ENCODE data around the gene QKI.

The QKI gene

GRCh38 chr6:163539101-163539762 is 124.7 kb downstream of the QKI start:
- DNase-seq, result no peak

GRCh38 chr6:163543321-163543720 is 128.8 kb downstream of the QKI start:
- DNase-seq, result no peak

GRCh38 chr6:163545370-163545769 is 130.9 kb downstream of the QKI start:
- DNase-seq, result no peak

GRCh38 chr6:163547287-163547686 is 132.8 kb downstream of the QKI start:
- DNase-seq, result no peak

GRCh38 chr6:163548624-163549023 is 134.1 kb downstream of the QKI start:
- no peak for DNase-seq

GRCh38 chr6:163554032-163554431 is 139.5 kb downstream of the QKI start:
- DNase-seq, result no peak

- no peak for DNase-seq
Measured at GRCh38 chr6:163554663-163555062, 140.1 kb downstream of the QKI start.

GRCh38 chr6:163559661-163560060 is 145.1 kb downstream of the QKI start:
- no peak for DNase-seq

GRCh38 chr6:163563318-163563717 is 148.8 kb downstream of the QKI start:
- no peak for DNase-seq

- DNase-seq, result no peak
Measured at GRCh38 chr6:163564534-163564933, 150.0 kb downstream of the QKI start.

GRCh38 chr6:163565140-163565539 is 150.6 kb downstream of the QKI start:
- no peak for DNase-seq

GRCh38 chr6:163566056-163566455 is 151.5 kb downstream of the QKI start:
- DNase-seq, result no peak

- no peak for DNase-seq
Measured at GRCh38 chr6:163568275-163568674, 153.8 kb downstream of the QKI start.

- no peak for DNase-seq
Measured at GRCh38 chr6:163570579-163571231, 156.2 kb downstream of the QKI start.

- DNase-seq, result no peak
Measured at GRCh38 chr6:163571730-163572129, 157.2 kb downstream of the QKI start.

GRCh38 chr6:163572612-163573011 is 158.1 kb downstream of the QKI start:
- DNase-seq, result no peak

- DNase-seq, result no peak
Measured at GRCh38 chr6:163573503-163574179, 159.1 kb downstream of the QKI start.

GRCh38 chr6:163576114-163576513 is 161.6 kb downstream of the QKI start:
- DNase-seq, result no peak

- no peak for DNase-seq
Measured at GRCh38 chr6:163577404-163577803, 162.9 kb downstream of the QKI start.

- DNase-seq, result no peak
Measured at GRCh38 chr6:163579111-163579879, 164.8 kb downstream of the QKI start.

GRCh38 chr6:163579880-163580295 is 165.4 kb downstream of the QKI start:
- no peak for DNase-seq

GRCh38 chr6:163580311-163581030 is 166.0 kb downstream of the QKI start:
- no peak for DNase-seq

GRCh38 chr6:163583558-163583957 is 169.0 kb downstream of the QKI start:
- DNase-seq, result no peak

Measured in NCI-H2227 treated with DMSO at 0.1 percent for 48 hours (cell line).